ENCODE results near the gene PROM1. TPM values are rescaled to one million over a fixed set of nuclear protein-coding genes. Genes with fewer than 3 reads are reported as not detected.

The PROM1 gene
- total RNA-seq, 1 donor from 2014 or later, result 7.2 TPM

DNA sequence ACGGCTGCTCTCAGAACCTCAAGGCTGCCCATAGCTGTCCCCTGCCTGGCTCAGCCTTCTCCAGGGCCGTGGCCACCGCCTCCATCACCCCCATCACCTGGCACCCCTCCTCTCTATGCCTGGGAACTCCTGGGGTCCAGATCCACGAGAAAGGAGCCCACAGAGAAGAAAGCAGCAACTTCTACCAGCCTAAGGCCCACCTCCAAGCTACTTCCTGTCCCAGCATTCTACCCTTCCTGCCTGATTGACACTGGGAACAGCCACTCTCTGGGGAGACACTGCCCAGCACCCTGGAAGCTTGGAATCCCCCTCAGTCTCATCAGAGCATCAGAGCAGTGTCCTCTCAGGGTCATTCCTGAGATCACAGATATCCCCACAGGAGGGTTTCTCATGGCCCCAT lies 36.9 kb upstream of the PROM1 start:
- Histone ChIP-seq H3K27ac (no peak overlapping the region), H3K36me3 (no peaks in the 10 kb centered on the region), H3K4me1 (peaks cover 0 to 6% of the 10 kb centered on the region in 2 donors), H3K4me3 (no peak overlapping the region), H3K27me3 (no peaks in the 10 kb centered on the region), H3K9me3 (no peaks in the 10 kb centered on the region)
- TF ChIP-seq, protein P1, sequence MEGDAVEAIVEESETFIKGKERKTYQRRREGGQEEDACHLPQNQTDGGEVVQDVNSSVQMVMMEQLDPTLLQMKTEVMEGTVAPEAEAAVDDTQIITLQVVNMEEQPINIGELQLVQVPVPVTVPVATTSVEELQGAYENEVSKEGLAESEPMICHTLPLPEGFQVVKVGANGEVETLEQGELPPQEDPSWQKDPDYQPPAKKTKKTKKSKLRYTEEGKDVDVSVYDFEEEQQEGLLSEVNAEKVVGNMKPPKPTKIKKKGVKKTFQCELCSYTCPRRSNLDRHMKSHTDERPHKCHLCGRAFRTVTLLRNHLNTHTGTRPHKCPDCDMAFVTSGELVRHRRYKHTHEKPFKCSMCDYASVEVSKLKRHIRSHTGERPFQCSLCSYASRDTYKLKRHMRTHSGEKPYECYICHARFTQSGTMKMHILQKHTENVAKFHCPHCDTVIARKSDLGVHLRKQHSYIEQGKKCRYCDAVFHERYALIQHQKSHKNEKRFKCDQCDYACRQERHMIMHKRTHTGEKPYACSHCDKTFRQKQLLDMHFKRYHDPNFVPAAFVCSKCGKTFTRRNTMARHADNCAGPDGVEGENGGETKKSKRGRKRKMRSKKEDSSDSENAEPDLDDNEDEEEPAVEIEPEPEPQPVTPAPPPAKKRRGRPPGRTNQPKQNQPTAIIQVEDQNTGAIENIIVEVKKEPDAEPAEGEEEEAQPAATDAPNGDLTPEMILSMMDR (IDR thresholded peaks at IDR 0.05), result no peak
- intact Hi-C loops (cut with DNase I), result no loop called here
- no peak for DNase-seq (ENCODE audit: low spot score in 2 of 2)

DNA sequence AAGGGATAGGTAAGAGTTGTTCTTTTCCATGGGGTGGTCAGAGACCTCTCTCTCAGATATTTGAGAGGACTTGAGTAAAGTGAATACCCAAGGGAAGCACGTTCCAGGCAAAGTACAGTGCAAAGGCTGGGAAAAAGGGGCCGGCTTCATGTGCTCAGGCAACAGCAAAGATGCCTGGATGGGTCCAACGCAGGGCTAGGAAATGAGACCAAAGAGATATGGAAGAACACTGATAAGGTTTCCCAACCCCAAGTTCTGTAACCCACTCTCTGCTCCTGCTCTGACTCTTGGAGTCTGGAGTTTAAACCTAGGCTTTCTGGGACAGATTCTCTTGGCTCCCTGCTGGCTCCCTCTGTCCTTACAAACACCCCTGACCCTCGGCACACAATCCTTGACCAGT lies 36.2 kb upstream of the PROM1 start:
- DNase-seq (ENCODE audit: low spot score in 2 of 2), result no peak
- Histone ChIP-seq H3K36me3 (no peaks in the 10 kb centered on the region), H3K4me3 (no peak overlapping the region), H3K4me1 (peaks cover 0 to 6% of the 10 kb centered on the region in 2 donors), H3K27ac (no peak overlapping the region), H3K27me3 (no peaks in the 10 kb centered on the region), H3K9me3 (no peaks in the 10 kb centered on the region)
- TF ChIP-seq, protein P1 (IDR thresholded peaks at IDR 0.05), result no peak
- intact Hi-C loops (cut with DNase I), result loop anchor here (2.0 kb wide), 1 partner anchor 21 kb away; no protein-coding TSS in a partner anchor

DNA sequence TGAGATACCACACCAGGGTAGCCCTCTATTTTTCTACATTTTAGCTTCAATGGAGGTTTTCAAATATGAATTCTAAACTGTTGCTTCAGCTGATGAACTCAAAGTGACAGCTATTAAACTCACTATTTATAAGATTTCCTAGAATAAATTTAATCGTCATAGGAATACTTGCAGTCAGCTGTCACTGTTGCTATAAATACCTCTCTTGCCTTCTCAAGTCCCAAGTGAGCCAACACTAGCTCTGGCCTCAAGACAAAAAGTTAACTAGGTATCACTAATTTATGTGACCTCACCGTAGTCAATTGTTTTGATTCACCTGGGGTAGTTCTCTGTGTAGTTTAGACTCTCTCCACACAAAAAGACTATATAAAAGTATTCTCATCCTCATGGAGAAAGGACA lies 34.3 kb upstream of the PROM1 start:
- Histone ChIP-seq H3K36me3 (no peaks in the 10 kb centered on the region), H3K4me1 (peaks cover 0 to 6% of the 10 kb centered on the region in 2 donors), H3K27me3 (no peaks in the 10 kb centered on the region), H3K4me3 (no peak overlapping the region), H3K9me3 (no peaks in the 10 kb centered on the region), H3K27ac (no peak overlapping the region)
- TF ChIP-seq, protein P1 (IDR thresholded peaks at IDR 0.05), result no peak
- DNase-seq (ENCODE audit: low spot score in 2 of 2), result no peak
- intact Hi-C loops (cut with DNase I), result loop anchor here (2.0 kb wide), 1 partner anchor 23 kb away; no protein-coding TSS in a partner anchor

DNA sequence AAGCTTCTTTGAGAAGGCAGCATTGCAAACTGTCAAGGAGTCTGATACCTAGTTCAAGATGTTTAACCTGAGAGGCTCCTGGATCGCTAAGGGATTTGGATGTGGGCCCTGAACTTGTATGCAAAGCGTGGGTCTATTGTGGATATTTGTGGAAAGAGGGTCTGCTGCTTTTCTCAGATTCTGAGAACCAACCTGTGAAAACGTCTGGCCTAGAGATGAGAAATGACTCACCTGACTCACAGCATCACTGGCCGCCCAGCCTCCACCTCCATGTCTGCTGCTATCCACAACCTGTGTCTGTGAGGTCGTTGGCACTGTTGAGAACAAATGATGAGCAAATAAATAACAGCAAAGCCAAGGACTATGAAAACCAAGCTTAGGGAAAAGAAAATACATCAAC lies 33.3 kb upstream of the PROM1 start:
- no peak for DNase-seq (ENCODE audit: low spot score in 2 of 2)
- Histone ChIP-seq H3K36me3 (no peaks in the 10 kb centered on the region), H3K4me3 (no peak overlapping the region), H3K9me3 (no peaks in the 10 kb centered on the region), H3K27me3 (no peaks in the 10 kb centered on the region), H3K27ac (no peak overlapping the region), H3K4me1 (peaks cover 0 to 6% of the 10 kb centered on the region in 2 donors)
- intact Hi-C loops (cut with DNase I), result no loop called here
- TF ChIP-seq, protein P1 (IDR thresholded peaks at IDR 0.05), result no peak

DNA sequence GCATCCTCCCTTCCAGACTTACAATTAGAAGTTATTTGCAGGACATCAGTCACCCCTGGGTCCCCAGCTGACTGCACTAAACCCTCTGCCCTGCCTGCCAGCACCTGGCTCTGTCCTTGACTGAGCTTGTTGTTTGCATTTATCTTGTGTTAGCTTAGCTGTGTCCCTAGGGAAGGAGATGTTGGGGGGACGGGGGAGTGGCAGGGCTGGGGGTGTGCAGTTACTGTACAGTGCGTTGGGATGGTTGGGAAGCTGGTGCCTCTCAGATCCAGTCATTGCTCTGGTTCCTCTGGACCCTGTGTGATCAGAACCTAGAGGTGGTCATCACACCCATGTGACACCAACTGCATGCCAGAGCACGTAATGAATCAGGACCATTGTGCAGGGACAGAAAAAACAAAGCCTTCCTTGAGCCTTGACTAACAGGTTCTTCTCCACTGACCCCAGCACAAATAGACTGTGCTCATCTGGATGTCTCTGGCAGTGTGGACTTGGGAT lies 32.7 kb upstream of the PROM1 start:
- Histone ChIP-seq H3K27ac (no peak overlapping the region), H3K4me1 (peaks cover 0 to 6% of the 10 kb centered on the region in 2 donors), H3K36me3 (no peaks in the 10 kb centered on the region), H3K27me3 (no peaks in the 10 kb centered on the region), H3K9me3 (no peaks in the 10 kb centered on the region), H3K4me3 (no peak overlapping the region)
- intact Hi-C loops (cut with DNase I), result no loop called here
- TF ChIP-seq, protein P1 (IDR thresholded peaks at IDR 0.05), result no peak
- DNase-seq (ENCODE audit: low spot score in 2 of 2), result no peak

DNA sequence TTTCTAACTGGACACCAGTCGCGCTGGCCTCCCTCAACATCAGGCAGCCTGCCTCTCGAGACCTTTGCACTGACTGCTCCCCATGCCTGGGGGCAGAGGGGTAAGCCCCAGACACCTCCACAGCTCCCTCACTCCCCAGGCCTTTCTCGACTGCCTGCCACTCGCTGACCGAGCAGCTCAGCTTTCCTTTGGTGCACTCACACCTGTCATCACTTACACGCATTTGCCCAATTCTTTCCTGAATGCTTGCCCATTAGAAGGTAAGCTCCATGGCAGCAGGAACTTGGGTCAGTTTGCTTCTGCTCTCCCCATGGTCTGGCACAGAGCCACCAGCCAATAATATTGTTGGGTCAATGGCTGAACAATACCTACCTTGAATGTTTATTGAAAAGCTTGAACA lies 32.2 kb upstream of the PROM1 start:
- Histone ChIP-seq H3K4me1 (peaks cover 0 to 6% of the 10 kb centered on the region in 2 donors), H3K9me3 (no peaks in the 10 kb centered on the region), H3K27ac (no peak overlapping the region), H3K27me3 (no peaks in the 10 kb centered on the region), H3K4me3 (no peak overlapping the region), H3K36me3 (no peaks in the 10 kb centered on the region)
- intact Hi-C loops (cut with DNase I), result no loop called here
- TF ChIP-seq, protein P1 (IDR thresholded peaks at IDR 0.05), result no peak
- DNase-seq (ENCODE audit: low spot score in 2 of 2), result no peak

Data from ascending aorta (tissue), 2 donors.